Motor neuron (in vitro differentiated cells): ENCODE measurements around the gene IMP4. TPM values are rescaled to one million over a fixed set of nuclear protein-coding genes. Genes with fewer than 3 reads are reported as not detected.
"Not testable (repeated sequence)": the region's sequence is repeated elsewhere in the genome, so short reads cannot be mapped to it uniquely, and the experiment has no call there.

Experiments used
- ATAC-seq, 8 experiments: fragments of 200-7000 bp; cut with Tn5 transposase; replicated peaks in 6 of 8; 2 replicates each; pipeline ENCODE4 v1.8.0; 2021; ENCODE audit warnings: mild to moderate bottlenecking in 8 of 8, moderate library complexity in 8 of 8
- H3K27ac ChIP-seq, 2 donors: fragments of 250-450 bp; sonication (Bioruptor Pico); 2 replicates each; pipeline ENCODE4 v1.9.0; 2021; ENCODE audit warnings: antibody characterized with exemption in 2 of 2, mild to moderate bottlenecking in 2 of 2, moderate library complexity in 1 of 2
- H3K4me1 ChIP-seq, 2 donors: fragments of 250-450 bp; sonication (Bioruptor Pico); replicated peaks in 1 of 2; 2 replicates each; pipeline ENCODE4 v1.6.1; 2021; ENCODE audit warnings: antibody characterized with exemption in 2 of 2, mild to moderate bottlenecking in 2 of 2, moderate library complexity in 1 of 2
- H3K4me3 ChIP-seq, 5 donors: fragments of 250-450 bp; sonication (Bioruptor Pico); 2 replicates each; pipeline ENCODE4 v1.9.0; 2021; ENCODE audit warnings: antibody characterized with exemption in 5 of 5, mild to moderate bottlenecking in 5 of 5, moderate library complexity in 4 of 5
- WGBS, 10 experiments: fragments of 450-650 bp; shearing (Covaris generic); methylation state at CpG; one replicate each; pipeline ENCODE4 v1.0.0; 2022; 5-methylcytosine and 5-hydroxymethylcytosine counted together
- in situ Hi-C, 9 experiments: fragments of 400-800 bp; cut with MboI; loops; one replicate each; pipeline ENCODE4 v1.15.0; 2021; ENCODE audit warnings: low sequenced_read_pairs in 9 of 9, low pct_unique_long_range_greater_than_20kb in 2 of 9; ENCODE audit not compliant: unreplicated experiment in 9 of 9
- total RNA-seq, 8 experiments: library from RNA; unstranded; fragments of 300-600 nt; gene quantifications; 2 replicates each; pipeline versions ENCODE4 v1.2.3 to v1.2.4, GENCODE V29; 2022

Gene IMP4
- total RNA-seq, 8 experiments from 2014 or later = 62.2 to 107 (median 94.8) TPM

DNA sequence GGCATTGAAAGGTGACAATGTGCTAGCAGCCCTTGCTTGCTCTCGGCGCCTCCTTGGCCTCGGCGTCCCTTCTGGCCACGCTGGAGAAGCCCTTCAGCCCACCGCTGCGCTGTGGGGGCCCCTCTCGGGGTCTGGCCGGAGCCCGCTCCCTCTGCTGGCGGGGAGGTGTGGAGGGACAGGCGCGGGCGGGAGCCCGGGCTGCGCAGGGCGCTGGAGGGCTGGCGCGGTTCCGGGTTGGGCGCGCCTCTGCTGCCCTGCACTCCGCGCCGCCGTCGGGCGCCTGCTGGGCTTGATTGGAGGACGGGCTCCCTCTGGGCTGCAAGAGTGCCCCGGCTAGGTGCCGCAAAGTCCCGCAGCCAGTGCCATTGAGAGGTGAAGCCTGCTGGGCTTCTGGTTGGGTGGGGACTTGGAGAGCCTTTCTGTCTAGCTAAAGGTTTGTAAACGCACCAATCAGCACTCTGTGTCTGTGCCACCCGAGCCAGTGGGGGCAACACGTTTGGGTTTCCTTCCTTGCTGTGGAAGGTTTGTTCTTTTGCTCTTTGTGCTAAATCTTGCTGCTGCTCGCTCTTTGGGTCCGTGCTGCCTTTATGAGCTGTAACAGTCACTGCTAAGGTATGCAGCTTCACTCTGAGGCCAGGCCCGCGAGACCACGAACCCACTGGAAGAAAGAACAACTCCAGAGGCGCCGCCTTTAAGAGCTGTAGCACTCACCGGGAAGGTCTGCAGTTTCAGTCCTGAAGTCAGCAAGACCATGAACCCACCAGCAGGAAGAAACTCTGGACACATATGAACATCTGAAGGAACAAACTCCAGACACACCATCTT lies 14.8 kb upstream of the IMP4 start:
- 66 to 100% (median 77%) methylated on average over 3 to 11 of the region's 43 CpGs; no CpG with 5 or more reads in 3 of the 10 experiments for WGBS, 10 experiments
- H3K27ac ChIP-seq = no peak overlapping the region
- in situ Hi-C loops = loop anchor here in 6 of 9 experiments (25.0 kb wide), 3 partner anchors 141 to 391 kb away; partner anchors contain the start of genes MZT2B (in 3 of the 6), SMPD4 (in 3 of the 6) and TUBA3E (in 3 of the 6)

DNA sequence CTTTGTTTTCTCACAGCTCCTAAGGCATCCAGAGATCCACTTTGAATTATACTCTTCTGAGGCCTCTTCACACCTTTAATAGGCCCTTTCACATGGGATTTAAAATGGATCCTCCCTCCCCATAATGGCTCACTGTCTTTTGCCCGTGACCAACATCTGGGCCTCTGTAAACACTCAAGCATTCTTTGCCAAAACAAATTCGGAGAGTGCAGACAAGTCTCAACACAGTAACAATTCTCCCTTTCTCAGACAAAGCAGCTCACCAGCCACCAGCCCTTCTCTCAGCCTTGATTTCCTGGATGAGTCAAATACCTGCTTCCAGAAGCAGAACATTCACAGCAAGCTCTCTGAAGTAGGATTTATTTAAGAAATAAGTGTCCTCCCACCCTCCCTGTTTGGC lies 14.0 kb upstream of the IMP4 start:
- no peak for ATAC-seq
- no peaks in the 10 kb centered on the region for H3K4me1 ChIP-seq
- 18 to 79% (median 38%) methylated on average over 1 to 2 of the region's 2 CpGs; no CpG with 5 or more reads in 4 of the 10 experiments for WGBS, 10 experiments
- no peak overlapping the region for H3K27ac ChIP-seq
- in situ Hi-C loops = loop anchor here in 6 of 9 experiments (25.0 kb wide), 3 partner anchors 141 to 391 kb away; partner anchors contain the start of genes MZT2B (in 3 of the 6), SMPD4 (in 3 of the 6) and TUBA3E (in 3 of the 6)
- no peak overlapping the region for H3K4me3 ChIP-seq

More for the DNA sequence above, 14.8 kb upstream of the IMP4 start:
- no peak overlapping the region for H3K4me3 ChIP-seq
- no peaks in the 10 kb centered on the region for H3K4me1 ChIP-seq
- ATAC-seq = peak in 2 of 8 experiments; percentile 28 to 30

DNA sequence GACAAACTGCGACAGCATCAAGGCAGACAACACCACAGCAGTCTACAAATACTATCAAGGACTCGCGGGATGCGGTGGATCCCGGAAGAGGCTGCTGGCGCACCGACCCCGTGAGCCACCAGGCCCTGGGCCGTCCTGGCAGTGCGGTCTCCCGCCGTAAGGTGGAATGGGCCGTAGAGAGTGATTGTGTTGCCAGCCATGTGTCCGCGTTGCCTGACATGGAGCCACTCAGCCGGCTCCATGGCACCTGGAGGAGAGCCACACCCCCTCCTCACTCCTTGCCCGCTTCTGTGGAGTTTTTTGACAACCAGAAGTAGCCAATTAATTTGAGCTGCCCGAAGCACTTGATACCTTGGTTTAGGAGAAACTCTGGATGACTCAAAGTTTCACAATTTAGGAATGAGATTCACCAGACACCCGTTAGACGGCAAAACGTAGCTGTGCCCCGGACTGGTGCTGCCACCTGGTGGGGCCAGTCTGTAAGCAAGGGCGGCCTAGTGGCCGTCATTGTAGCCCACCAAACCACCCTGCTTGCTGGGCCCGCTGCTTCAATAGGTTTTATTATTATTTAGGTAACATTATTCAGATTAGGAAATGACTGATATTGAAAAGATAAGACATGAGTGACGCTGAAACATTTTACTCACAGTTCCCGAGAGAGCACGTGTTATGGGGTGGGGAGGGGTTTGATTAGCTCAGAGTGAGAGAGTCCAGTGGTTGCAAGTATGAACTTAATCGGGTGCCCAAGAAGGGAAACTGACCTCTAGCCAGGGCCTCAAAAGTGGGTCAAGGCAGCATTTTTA lies 10.2 kb upstream of the IMP4 start:
- Histone ChIP-seq H3K4me1 (no peaks in the 10 kb centered on the region), H3K4me3 (no peak overlapping the region), H3K27ac (no peak overlapping the region)
- ATAC-seq = peak in 5 of 8 experiments; percentile 26 to 88 (median 69)
- 0 to 70% (median 12%) methylated on average over 1 to 11 of the region's 29 CpGs; no CpG with 5 or more reads in 1 of the 10 experiments for WGBS, 10 experiments
- in situ Hi-C loops = loop anchor here in 6 of 9 experiments (10.0 to 25.0 kb wide), 4 partner anchors 145 to 395 kb away; partner anchors contain the start of genes MZT2B (in 4 of the 6), SMPD4 (in 4 of the 6) and TUBA3E (in 3 of the 6)

DNA sequence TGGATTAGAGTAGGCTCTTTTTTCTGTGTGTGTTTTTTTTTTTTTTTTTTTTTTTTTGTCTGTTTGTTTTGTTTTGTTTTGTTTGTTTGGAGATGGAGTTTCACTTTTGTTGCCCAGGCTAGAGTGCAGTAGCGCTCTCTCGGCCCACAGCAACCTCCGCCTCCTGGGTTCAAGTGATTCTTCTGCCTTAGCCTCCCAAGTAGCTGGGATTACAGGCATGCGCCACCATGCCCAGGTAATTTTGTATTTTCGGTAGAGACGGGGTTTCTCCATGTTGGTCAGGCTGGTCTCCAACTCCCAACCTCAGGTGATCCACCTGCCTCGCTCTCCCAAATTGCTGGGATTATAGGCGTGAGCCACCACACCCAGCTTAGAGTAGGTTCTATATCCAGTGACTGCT lies 9.4 kb upstream of the IMP4 start:
- 21 to 95% (median 77%) methylated on average over 2 to 6 of the region's 8 CpGs; no CpG with 5 or more reads in 2 of the 10 experiments for WGBS, 10 experiments
- in situ Hi-C loops = loop anchor here in 6 of 9 experiments (10.0 to 25.0 kb wide), 4 partner anchors 146 to 396 kb away; partner anchors contain the start of genes MZT2B (in 4 of the 6), SMPD4 (in 4 of the 6) and TUBA3E (in 3 of the 6)
- not testable (repeated sequence) for ATAC-seq, H3K4me1 ChIP-seq, H3K4me3 ChIP-seq, H3K27ac ChIP-seq

DNA sequence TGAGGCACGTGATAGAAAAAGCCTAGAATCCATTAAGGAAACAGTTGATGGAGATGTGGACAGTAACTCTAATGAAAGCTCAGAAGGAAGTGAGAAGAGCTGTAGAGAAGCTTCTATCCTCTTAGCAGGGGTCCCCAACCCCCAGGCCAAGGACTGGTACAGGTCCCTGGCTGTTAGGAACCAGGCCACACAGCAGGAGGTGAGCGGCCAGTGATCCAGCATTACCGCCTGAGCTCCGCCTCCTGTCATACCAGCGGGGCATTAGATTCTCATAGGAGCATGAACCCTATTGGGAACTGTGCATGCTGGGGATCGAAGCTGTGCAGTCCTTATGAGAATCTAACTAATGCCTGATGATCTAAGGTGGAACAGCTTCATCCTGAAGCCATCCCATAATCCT lies 8.7 kb upstream of the IMP4 start:
- WGBS, 10 experiments = 0 to 84% (median 70%) methylated on average over 1 to 6 of the region's 6 CpGs; no CpG with 5 or more reads in 3 of the 10 experiments
- no peak overlapping the region for H3K4me3 ChIP-seq
- no peak for ATAC-seq
- peaks cover 0 to 5% of the 10 kb centered on the region in 2 donors for H3K4me1 ChIP-seq
- in situ Hi-C loops = loop anchor here in 6 of 9 experiments (10.0 to 25.0 kb wide), 4 partner anchors 147 to 397 kb away; partner anchors contain the start of genes MZT2B (in 4 of the 6), SMPD4 (in 4 of the 6) and TUBA3E (in 3 of the 6)
- no peak overlapping the region for H3K27ac ChIP-seq

DNA sequence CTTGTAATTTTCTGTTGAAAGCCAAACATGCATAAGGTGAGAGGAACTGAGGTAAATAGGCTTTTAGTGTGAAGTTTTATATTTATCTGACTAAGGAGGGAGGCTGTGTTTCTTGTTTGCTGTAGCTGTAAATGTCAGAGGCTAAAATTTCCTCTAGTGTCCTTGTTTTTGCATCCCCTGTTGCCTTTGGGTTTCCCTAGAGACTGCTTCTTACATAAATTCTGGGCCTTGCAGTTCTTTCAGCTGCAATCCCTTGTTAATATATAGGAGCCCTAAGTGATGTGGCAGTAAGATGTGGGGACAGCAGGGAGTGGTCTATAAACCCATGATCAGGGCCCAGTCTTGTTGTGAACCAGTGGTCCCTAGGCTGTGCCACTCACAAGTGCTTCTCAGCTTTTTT lies 7.5 kb upstream of the IMP4 start:
- no peak for ATAC-seq
- Histone ChIP-seq H3K4me3 (no peak overlapping the region), H3K4me1 (peaks cover 0 to 5% of the 10 kb centered on the region in 2 donors), H3K27ac (no peak overlapping the region)
- in situ Hi-C loops = loop anchor here in 6 of 9 experiments (10.0 to 25.0 kb wide), 4 partner anchors 148 to 398 kb away; partner anchors contain the start of genes MZT2B (in 4 of the 6), SMPD4 (in 4 of the 6) and TUBA3E (in 3 of the 6)

DNA sequence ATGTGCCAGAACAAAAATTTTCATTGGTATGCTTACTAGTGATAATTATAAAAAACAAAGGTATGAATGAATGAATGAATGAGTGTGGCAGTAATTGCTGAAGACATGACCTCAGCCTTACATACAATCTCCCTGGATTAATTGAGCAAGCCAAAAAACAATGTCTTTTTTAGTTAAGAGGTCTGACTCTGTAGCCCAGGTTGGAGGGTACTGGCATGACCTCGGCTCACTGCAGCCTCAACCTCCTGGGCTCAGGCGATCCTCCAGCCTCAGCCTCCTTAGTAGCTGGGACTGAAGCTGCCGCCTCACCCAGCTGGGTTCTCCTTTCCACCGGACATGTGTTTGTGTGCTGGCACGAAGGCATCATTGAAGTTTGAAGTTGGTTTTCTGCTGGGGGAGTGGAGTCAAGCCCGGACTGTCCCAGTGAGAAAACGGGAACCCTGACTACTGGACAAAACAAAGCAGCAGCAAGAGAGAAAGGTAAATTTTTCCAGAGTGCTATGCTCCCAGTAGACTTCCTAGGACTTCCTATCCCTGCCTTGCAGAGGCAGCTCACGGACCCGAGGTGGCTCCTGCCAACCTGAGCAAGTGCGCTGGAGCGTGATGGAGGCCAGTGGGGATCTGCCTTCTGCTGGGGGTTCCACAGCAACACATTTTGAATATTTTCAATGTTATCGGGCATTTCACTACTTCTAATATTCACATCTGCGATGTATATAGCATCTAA lies 6.4 kb upstream of the IMP4 start:
- H3K27ac ChIP-seq = no peak overlapping the region
- in situ Hi-C loops = loop anchor here in 6 of 9 experiments (10.0 to 25.0 kb wide), 4 partner anchors 149 to 399 kb away; partner anchors contain the start of genes MZT2B (in 4 of the 6), SMPD4 (in 4 of the 6) and TUBA3E (in 3 of the 6)
- peaks cover 0 to 10% of the 10 kb centered on the region in 2 donors for H3K4me1 ChIP-seq
- H3K4me3 ChIP-seq = peak overlapping the region in 2 of 5 donors; percentile 38 to 43
- WGBS, 10 experiments = 51 to 97% (median 78%) methylated on average over 1 to 11 of the region's 13 CpGs
- no peak for ATAC-seq

DNA sequence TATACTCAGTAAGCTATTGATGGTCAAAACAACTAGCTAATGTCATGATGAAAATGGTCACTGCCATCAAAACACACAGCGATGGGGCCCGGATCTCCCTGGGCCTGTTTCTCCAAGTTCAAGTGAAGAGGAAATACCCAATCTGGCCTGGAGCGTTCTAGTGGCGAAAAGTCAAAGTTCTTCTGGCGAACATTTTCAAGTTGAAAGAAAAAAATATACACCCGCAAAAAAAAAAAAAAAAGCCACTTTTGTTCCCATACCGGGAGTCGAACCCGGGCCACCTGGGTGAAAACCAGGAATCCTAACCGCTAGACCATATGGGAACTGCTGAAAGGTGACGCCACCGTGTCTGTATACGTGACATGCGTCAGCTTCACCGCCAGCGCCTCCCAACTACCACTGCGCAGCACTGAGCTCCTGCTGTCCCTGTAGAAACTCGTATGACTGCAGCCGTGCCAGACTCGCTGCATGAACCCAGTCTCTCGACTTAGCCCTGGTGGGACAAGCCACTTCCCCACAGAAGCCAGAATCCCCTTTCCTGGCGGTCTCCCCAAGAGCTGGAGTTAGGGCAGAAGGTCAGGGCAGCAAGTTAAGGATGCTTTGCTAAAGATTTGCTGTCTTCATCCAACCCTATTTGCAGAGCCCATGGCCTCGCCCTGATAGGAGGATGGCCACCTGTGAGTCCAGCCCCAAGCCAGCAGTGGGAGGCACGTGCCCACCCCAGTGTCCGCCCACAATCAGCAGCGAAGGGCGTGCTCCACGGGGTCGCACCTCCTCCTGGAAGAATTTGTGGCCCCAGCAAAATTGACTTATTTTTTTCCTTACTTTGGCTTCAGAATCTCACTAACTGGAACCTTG lies 5.6 kb upstream of the IMP4 start:
- Histone ChIP-seq H3K4me3 (peak overlapping the region; percentile 36 to 46 (median 43)), H3K27ac (peak overlapping the region; percentile 22 to 25), H3K4me1 (peaks cover 0 to 10% of the 10 kb centered on the region in 2 donors)
- in situ Hi-C loops = loop anchor here in 6 of 9 experiments (10.0 to 25.0 kb wide), 4 partner anchors 150 to 400 kb away; partner anchors contain the start of genes MZT2B (in 4 of the 6), SMPD4 (in 4 of the 6) and TUBA3E (in 3 of the 6)
- WGBS, 10 experiments = 3 to 92% (median 15%) methylated on average over 2 to 19 of the region's 29 CpGs
- peak; percentile 29 to 87 (median 84) for ATAC-seq

DNA sequence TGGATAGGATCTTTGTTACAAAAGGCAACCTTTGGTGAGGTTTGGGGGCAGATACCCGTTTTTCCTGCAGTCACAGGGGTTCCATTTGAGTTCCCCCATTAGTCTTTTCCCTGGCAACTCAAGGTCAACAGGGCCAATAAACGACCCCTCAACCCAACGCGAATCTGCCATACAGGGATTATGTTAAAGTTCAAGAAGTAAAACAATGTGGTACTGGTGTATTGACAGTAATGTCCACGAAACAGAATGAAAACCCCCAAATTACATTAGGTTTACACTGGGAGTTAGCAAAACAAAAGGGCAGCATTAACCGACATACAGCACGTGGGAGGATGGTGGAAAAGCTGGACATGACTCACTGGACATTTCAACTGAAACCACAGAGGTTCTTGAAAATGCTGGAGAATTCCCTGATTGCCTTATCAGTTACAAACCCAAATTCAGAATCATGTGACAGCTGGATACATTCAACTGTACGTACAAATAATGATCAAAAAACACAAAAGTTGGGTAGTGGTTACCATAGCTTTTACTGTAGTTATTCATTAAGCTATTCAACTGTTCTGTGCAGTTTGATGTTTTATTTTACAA lies 4.9 kb upstream of the IMP4 start:
- peak overlapping the region; percentile 36 to 46 (median 43) for H3K4me3 ChIP-seq
- 47 to 80% (median 58%) methylated on average over 4 to 8 of the region's 8 CpGs for WGBS, 10 experiments
- peaks cover 0 to 10% of the 10 kb centered on the region in 2 donors for H3K4me1 ChIP-seq
- peak overlapping the region in 1 of 2 donors; percentile 25 for H3K27ac ChIP-seq
- ATAC-seq = no peak
- in situ Hi-C loops = loop anchor here in 6 of 9 experiments (10.0 to 25.0 kb wide), 4 partner anchors 151 to 401 kb away; partner anchors contain the start of genes MZT2B (in 4 of the 6), SMPD4 (in 4 of the 6) and TUBA3E (in 3 of the 6)

DNA sequence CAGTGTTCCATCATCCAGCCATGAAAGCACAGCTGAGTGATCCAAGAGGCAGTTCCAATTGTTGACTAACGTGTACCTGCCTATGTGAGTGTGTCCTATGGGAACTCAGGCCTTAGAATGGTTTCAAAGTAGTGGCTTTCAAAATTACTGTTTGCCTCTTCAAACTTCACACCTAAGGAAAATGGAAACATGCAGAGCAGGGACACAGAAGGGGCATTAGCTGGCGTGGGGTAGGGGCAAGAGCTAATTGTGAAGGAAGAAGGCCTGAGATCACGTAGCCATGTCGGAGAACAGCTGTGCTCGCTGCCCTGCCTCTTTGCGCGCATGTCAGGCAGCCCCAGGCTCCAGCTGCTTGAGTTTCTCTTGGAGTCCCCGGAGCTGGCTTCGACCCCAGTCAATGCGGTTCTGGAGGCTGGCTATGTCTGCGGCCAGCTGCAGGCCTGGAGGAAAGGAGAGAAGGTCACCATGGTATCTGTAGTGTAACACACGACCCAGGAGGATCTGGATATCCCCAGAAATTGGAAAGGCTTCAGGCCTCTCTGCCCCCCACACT lies 3.8 kb upstream of the IMP4 start:
- 67 to 100% (median 100%) methylated on average over 1 to 4 of the region's 12 CpGs; no CpG with 5 or more reads in 1 of the 10 experiments for WGBS, 10 experiments
- ATAC-seq = no peak

More for the DNA sequence above, 3.8 kb upstream of the IMP4 start:
- Histone ChIP-seq H3K27ac (no peak overlapping the region), H3K4me3 (no peak overlapping the region), H3K4me1 (peaks cover 3 to 12% of the 10 kb centered on the region in 2 donors)
- in situ Hi-C loops = loop anchor here in 6 of 9 experiments (10.0 to 25.0 kb wide), 4 partner anchors 152 to 402 kb away; partner anchors contain the start of genes MZT2B (in 4 of the 6), SMPD4 (in 4 of the 6) and TUBA3E (in 3 of the 6)
